Measurements from ENCODE around the gene PYCR2. TPM values are rescaled to one million over a fixed set of nuclear protein-coding genes. Genes with fewer than 3 reads are reported as not detected.
"Not testable (repeated sequence)": the region's sequence is repeated elsewhere in the genome, so short reads cannot be mapped to it uniquely, and the experiment has no call there.

The PYCR2 gene
- 35.5 and 40.5 TPM in 2 replicates for total RNA-seq

DNA sequence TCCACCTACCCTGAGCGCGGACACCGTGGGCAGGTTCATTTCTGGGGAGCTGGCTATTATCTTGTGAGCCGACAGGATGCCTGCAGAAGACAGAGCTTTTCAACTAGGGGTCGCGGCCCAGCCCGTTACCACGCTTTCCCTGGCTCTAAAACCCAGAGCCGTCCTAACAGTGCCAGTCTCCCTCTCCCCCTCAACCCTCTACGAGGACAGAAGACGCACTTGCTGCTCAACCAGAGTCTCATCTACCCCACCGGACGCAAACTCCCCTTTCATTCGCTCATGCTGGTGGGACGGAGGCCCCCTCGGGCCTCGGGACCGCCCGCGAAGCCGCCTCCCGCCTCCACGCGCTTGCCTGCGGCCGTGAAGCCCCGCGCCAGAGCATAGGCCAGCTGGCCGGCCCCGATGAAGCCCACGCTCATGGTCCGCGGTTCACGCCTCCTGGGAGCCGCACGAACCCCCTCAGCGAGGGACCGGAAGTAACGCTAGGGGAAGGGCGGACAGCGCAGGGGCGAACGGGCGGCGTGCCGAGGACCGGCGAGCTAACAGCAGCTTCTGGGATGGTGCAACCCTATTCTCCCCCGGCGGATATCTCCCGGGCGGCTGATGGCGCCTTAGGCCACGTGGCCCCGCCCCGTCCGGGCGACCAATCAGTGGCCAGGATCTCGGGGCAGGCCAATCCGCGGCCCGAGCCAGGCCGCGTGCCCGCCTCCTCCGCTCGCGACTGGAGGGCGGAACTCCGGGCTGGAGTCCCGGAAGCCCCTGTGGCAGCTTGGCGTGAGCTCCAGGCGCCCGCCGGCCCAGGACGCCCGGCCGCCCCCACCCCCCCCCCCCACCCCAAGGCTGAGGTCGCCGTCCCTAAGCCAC lies at the start of gene PYCR2:
Gene PYCR2, minus strand, starts transcription at position 559 of the 864 bp plus-strand sequence. Its CDS starts 140 bp downstream, at position 419.
- DNase-seq (ENCODE audit: extremely low read depth, low read depth, low spot score): peak; percentile 58

DNA sequence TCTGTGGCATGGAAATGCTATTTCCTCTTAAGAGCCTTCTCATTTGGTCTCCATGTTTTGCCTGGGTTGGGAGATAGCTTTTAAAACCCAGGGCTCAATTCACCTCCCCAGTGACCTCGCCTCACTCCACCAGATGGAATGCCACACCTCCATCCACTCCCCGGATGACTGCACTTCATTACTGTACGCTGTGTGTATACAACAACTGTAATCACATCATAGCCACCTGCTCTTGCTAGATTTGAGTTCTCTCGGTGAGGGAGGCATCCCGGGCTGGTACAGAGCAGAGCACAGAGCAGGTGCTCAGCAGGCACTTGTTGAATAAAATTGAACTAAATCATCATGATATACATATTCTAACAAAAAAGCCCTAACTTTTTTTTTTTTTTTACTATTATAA lies 49.1 kb upstream of the PYCR2 start:
- no peak for DNase-seq (ENCODE audit: extremely low read depth, low read depth, low spot score)

DNA sequence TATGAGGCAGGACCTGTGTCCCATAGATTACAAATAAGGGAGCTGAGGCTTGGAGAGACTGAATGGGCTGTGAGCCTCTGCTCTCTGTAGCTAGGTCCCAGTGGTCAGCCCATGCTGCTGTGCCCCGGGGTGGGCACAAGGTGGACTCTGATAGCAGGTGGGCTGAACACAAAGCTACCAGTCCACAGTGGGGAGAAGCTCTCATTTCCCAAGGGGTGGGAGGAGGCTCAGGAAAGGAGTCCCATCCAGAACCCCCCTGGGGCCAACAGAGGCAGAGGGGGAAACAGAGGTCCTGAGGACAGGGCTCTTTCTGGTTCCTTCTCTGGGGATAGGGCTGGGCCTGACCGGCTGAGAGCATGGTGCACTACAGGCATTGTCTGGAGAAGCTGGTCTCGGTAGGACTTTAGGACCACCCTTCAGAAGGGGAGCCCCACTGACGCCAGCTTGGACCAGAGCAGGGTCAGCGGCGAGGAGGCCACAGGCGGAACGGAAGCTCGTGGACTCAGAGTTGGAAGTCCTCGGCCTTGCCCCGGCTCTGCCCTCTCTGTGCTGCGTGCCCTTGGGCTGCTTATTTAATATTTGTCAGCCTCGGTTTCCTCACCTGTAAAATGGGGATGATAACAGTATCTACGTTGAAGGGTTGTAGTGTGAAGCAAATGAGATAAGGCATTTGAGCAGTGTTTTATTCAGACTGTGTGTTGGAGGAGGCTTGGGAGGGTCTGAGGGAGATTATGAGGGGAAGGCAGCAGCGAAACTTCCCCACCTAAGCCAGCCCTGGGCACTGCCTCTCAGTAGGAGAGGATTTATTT lies 48.5 kb upstream of the PYCR2 start:
- DNase-seq (ENCODE audit: extremely low read depth, low read depth, low spot score): no peak

DNA sequence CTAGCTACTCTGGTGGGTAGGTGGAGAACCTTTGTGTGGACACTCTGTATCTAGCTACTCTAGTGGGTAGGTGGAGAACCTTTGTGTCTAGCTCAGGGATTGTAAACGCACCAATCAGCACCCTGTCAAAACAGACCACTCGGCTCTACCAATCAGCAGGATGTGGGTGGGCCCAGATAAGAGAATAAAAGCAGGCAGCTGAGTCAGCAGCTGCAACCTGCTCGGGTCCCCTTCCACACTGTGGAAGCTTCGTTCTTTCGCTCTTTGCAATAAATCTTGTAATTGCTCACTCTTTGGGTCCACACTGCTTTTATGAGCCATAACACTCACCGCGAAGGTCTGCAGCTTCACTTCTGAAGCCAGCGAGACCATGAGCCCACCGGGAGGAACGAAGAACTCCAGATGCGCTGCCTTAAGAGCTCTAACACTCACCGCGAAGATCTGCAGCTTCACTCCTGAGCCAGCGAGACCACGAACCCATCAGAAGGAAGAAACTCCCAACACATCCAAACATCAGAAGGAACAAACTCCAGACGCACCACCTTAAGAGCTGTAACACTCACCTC lies 46.6 kb upstream of the PYCR2 start:
- not testable (repeated sequence) for DNase-seq (ENCODE audit: extremely low read depth, low read depth, low spot score)

DNA sequence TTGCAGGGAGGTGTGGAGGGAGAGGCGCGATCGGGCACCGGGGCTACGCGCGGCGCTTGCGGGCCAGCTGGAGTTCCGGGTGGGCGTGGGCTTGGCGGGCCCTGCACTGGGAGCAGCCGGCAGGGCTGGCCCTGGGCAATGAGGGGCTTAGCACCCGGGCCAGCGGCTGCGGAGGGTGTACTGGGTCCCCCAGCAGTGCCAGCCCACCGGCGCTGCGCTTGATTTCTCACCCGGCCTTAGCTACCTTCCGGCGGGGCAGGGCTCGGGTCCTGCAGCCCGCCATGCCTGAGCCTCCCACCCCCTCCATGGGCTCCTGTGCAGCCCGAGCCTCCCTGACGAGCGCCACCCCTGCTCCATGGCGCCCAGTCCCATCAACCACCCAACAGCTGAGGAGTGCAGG lies 45.7 kb upstream of the PYCR2 start:
- not testable (repeated sequence) for DNase-seq (ENCODE audit: extremely low read depth, low read depth, low spot score)

DNA sequence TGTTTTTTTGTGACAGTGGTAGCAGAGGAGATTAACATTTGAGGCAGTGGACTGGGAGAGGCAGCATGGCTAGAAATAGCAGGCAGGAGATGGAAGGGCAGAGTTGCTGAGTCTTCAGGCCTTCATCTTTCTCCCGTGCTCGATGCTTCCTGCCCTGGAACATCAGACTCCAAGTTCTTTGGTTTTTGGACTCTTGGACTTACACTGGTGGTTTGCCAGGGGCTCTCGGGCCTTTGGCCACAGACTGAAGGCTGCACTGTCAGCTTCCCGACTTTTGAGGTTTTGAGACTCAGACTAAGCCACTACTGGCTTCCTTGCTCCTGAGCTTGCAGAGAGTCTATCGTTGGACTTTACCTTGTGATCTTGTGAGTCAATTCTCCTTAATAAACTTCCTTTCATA lies 41.2 kb upstream of the PYCR2 start:
- no peak for DNase-seq (ENCODE audit: extremely low read depth, low read depth, low spot score)

DNA sequence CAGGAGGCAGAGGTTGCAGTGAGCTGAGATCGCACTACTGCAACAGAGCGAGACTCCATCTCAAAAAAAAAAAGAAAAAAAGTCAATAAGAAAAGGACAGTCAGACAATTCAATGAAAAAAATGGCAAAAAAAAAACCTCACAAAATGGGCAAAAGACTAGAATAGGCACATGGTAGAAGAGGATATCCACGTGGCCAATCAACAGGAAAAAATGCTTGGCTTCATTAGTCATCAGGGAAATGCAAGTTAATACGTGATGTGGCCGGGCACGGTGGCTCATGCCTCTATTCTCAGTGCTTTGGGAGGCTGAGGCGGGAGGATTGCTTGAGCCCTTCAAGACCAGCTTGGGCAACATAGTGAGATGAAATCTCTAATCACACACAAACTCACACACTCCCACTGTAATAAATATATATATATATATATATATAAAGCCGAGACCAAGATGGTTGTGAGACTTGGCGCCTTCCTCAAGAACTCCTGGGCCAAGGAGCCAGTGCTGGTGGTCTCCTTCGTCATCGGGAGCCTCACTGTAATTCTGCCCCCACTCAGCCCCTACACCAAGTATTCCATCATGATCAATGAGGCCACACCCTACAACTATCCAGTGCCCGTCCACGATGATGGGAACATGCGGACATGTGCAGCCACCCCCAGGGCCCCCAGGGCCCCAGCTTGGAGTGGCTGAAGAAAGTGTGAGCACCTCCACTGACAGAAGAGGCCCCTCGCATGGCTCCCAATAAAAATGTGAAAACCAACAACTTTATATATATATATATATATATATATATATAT lies 39.9 kb upstream of the PYCR2 start:
- DNase-seq (ENCODE audit: extremely low read depth, low read depth, low spot score): no peak

DNA sequence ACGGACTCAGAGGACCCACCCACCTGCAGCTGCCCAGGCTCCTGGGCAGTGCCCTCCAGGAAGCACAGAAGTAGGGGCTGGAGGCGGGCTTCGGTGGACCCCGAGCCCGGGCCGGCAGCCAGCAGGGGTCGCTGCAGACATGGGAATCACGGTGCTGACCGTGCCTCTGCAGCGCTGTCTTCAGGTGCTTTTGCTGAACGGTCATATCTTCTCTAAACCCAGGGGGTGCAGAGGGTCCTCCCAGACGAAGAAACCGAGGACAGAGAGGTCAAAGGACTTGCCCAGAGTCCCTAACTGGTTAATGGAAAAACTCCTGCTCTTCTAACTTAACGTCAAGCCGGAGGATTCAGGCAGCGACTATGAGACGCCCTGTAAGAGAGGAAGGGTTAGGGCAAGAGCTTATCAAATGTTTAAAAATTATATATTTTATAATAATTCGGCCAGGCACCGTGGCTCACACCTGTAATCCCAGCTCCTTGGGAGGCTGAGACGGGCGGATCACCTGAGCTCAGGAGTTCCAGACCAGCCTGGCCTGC lies 38.5 kb upstream of the PYCR2 start:
- DNase-seq (ENCODE audit: extremely low read depth, low read depth, low spot score): no peak

DNA sequence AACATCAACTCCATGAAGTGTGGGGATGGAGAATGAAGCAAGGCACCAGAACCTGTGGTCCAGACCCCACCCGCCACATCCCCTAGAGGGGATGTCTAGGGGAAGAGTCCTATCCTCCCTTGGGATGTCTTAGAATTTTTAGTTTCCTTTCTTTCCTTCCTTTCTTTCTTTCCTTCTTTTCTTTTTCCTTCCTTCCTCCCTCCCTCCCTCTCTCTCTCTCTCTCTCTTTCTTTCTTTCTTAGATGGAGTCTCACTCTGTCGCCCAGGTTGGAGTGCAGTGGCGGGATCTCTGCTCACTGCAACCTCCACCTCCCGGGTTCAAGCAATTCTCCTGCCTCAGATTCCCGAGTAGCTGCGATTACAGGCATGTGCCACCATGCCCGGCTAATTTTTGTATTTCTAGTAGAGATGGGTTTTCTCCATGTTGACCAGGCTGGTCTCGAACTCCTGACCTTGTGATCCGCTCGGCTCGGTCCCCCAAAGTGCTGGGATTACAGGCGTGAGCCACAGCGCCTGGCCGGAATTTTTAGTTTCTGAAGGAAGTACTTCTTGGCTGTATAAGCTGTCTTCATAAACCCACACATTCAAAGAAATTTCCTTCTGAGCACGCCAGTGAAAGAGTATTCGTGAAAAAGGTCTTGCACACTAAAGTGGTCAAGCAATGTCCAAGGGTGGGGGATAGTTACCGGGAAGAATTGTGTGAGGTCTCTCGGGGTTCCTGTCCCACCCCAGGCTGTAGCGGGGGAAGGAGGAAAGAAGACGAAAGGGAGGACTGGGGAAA lies 37.8 kb upstream of the PYCR2 start:
- no peak for DNase-seq (ENCODE audit: extremely low read depth, low read depth, low spot score)

DNA sequence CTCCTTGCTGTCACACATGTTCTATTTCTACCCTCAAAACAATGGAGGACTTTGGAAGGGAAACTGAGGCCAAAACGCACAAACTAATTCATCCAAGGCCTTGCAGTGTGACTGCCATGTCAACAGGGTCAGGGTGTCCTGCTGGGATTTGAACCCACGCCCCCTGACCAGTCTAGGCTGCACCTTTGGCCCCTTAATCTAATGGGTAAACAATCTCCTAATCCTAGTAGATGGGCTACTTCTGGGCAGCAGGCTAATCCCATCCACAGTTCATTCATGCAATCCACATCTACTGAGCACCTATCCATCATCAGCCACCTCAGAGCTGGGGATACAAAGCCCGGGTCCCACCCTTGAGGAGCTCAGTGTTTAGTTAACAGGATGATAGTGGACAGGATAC lies 34.0 kb upstream of the PYCR2 start:
- no peak for DNase-seq (ENCODE audit: extremely low read depth, low read depth, low spot score)

DNA sequence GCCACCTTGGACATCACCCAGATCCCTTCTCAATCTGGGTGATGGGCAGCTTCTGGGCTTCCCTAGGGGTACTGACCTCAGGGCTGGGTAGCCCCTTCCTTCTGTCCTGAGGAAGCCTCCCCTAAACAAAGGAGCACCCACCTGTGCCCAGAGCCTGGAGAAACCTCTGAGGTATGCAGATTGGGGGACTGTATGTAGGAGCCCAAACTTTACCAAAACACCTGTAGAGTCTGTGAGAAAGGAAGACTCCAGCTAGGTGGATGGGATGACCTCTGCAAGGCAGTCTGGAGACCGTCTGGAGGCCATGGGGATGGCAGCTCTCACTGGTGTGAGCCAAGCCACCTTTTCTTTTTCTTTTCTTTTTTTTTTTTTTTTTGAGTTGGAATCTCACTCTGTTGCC lies 30.7 kb upstream of the PYCR2 start:
- no peak for DNase-seq (ENCODE audit: extremely low read depth, low read depth, low spot score)

DNA sequence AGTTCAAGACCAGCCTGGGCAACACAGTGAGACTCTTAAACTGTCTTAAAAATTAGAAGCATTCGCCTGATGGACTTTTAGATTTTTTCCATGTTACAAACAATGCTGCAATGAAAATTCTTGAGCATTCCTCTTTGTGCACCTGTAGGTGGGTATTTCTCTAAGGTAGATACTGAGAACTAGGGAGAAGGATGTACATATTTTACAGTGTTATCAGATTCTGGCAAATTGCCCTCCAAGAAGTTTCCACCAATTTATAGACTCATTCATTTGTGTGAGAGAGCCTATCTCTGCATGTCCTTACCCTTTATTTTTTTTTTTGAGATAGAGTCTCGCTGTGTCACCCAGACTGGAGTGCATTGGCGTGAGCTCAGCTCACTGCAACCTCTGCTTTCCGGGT lies 29.3 kb upstream of the PYCR2 start:
- no peak for DNase-seq (ENCODE audit: extremely low read depth, low read depth, low spot score)

DNA sequence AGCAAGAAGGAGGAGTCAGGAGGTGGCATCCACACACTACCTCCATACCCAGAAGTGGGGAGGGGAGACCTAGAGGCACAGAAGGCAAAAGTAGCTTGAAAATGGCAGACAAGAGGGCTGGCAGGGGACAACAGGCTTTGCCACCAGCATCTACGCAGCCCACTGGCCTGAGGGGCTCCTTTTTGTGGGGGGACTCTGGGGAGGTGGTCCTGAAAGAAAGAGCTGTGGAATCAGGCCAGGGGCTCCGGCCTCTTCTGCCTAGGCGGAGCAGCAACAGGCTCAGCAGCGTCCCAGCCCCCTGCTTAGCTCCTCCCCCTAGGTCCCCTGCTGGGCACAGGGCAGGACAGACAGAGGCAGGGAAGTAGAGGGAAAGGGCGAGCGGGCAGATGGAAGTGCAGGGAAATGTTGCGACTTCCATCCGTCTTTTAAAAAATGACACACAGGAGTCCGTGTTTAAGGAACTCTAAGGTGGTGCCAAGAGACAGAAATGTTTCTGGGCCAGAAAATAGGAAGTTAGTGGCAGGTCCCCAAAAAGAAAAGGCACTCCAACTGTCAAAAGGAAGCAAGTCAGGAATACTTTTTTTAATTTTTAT lies 27.0 kb upstream of the PYCR2 start:
- DNase-seq (ENCODE audit: extremely low read depth, low read depth, low spot score): no peak

DNA sequence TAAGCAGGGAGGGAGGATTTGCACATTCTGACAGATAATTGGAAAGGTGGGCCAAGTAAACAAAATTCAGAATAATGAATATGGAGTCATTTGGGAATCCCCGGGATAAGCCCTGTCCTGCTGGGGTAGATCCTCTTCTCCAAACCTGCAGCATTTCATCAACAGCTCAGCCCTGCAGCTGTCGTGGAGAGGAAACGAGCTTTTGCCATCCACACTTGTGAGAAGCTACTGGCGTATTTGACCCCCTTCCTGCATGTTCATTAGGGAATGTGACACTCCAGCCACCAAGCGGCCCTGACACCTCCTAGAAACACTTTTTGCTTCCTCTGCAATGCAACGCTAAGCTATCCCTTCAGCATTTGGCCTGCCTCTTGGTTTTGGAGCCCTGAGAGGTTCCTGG lies 25.0 kb upstream of the PYCR2 start:
- no peak for DNase-seq (ENCODE audit: extremely low read depth, low read depth, low spot score)

DNA sequence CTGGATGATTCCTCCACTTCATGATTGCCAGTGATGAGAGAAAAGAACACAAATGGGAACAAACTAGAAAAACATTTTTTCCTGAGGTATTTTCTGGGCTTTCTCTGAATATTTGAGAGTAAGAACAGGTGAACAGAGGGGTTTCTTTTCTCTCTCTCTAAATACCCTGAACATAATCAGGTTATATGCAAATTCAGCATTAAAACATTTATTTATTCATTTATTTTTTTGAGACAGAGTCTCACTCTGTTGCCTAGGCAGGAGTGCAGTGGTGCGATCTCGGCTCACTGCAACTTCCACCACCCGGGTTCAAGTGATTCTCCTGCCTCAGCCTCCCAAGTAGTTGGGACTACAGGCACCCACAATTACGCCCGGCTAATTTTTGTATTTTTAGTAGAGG lies 22.8 kb upstream of the PYCR2 start:
- no peak for DNase-seq (ENCODE audit: extremely low read depth, low read depth, low spot score)

DNA sequence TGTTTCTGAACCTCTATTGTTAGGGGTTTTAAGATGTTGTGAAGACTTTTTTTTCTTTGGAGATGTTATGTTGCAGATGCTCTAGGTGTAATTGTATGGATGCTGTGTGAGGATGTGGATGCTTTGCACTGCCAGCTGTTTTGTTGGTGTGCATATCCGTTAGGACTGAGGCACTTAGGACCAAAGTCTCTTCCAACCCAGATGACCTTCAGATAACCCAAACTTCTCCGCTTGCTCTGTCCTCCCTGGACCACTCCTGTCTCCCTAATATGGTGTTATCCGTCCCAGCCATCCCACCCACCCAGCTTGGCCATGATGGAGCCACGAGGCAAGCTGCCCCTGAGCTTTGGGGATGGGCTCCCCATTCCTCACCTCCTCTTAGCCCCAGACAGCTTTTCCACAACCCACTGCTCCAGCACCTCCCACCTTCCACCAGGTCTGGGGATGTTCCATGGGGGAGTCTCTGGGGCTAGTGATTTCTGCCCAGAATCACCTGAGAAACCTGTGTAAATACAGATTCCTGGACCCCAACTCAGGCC lies 22.1 kb upstream of the PYCR2 start:
- DNase-seq (ENCODE audit: extremely low read depth, low read depth, low spot score): no peak

DNA sequence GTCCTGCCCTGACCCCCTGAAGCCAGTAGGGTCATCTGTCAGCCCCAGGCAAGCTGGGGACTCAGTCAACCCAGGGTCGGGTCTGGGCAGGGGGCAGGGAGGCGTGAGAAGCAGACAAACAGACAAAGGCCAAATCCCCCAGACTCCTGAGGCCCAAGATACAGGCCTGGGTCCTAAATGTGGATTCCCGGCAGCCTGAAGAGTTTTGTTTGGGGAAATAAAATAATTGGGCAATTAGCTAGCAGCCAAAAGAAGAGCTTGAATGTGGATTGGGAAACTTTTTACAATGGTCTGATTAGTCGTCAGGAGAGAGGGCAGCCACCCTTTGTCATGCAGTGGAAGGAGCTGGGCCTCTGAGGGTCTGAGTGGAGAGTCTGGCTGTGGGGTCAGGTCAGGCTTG lies 21.5 kb upstream of the PYCR2 start:
- DNase-seq (ENCODE audit: extremely low read depth, low read depth, low spot score): no peak

DNA sequence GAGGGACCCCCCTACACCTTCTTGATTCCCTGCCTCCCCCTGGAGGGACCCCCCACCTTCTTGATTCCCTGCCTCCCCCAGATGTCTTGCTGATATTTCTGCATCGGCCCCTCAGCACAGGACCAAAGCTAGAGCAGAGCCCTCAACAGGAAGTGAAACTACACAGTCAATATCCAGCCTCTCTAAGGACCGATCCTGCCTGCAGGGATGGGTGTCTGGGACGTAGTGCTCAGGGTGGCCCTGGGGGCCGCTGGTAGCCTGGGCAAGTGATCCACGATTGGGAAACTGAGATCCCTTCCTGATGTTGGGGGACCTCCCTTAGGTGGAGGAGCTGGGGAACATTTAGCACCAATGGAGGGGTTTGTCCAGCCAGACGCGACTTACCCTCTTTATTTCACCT lies 20.9 kb upstream of the PYCR2 start:
- DNase-seq (ENCODE audit: extremely low read depth, low read depth, low spot score): no peak

DNA sequence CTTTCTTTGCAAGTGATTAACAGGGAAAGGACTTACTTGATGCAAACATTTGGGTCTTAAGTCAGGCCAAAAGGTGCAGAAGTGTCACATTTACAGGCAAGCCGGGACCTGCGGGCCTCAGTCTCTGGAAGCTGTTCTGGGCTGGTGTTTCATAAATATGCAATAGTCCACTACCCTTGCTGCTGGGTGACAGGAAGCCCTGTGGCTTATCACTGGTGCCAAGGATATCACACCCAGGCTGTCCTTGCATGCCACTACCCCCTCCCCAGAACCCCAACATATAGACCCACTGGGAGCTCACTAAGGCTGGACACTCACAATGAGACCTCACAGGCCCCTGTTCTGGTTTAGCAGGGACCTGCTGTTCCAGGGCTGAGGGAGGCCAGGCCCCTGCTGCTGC lies 20.3 kb upstream of the PYCR2 start:
- DNase-seq (ENCODE audit: extremely low read depth, low read depth, low spot score): no peak

Measured in glomerular endothelial cell (primary cell).